HG02973 (cell line): ENCODE results near the gene ZNF592.
"Not testable (repeated sequence)": the region's sequence is repeated elsewhere in the genome, so short reads cannot be mapped to it uniquely, and the experiment has no call there.

Source experiments
- ATAC-seq: cut with Tn5 transposase; IDR thresholded peaks from one replicate; pipeline ENCODE4 v1.9.1; 2021; ENCODE audit warnings: moderate library complexity; ENCODE audit not compliant: unreplicated experiment

Gene ZNF592

GRCh38 chr15:84845631-84846030 is 97.2 kb downstream of the ZNF592 start:
- ATAC-seq = not testable (repeated sequence)

GRCh38 chr15:84846269-84846668 is 97.9 kb downstream of the ZNF592 start:
- ATAC-seq = no peak

- no peak for ATAC-seq
Measured at GRCh38 chr15:84847382-84847781, 99.0 kb downstream of the ZNF592 start.

GRCh38 chr15:84852212-84852611 is 103.8 kb downstream of the ZNF592 start:
- no peak for ATAC-seq

- no peak for ATAC-seq
Measured at GRCh38 chr15:84855136-84855535, 106.7 kb downstream of the ZNF592 start.

GRCh38 chr15:84855765-84856164 is 107.4 kb downstream of the ZNF592 start:
- no peak for ATAC-seq
